Measurements from ENCODE around the gene COL23A1. TPM values are rescaled to one million over a fixed set of nuclear protein-coding genes. Genes with fewer than 3 reads are reported as not detected.
"Not testable (repeated sequence)": the region's sequence is repeated elsewhere in the genome, so short reads cannot be mapped to it uniquely, and the experiment has no call there.

The COL23A1 gene
- total RNA-seq, 2 donors from 2014 or later: 0.44 to 0.86 TPM

DNA sequence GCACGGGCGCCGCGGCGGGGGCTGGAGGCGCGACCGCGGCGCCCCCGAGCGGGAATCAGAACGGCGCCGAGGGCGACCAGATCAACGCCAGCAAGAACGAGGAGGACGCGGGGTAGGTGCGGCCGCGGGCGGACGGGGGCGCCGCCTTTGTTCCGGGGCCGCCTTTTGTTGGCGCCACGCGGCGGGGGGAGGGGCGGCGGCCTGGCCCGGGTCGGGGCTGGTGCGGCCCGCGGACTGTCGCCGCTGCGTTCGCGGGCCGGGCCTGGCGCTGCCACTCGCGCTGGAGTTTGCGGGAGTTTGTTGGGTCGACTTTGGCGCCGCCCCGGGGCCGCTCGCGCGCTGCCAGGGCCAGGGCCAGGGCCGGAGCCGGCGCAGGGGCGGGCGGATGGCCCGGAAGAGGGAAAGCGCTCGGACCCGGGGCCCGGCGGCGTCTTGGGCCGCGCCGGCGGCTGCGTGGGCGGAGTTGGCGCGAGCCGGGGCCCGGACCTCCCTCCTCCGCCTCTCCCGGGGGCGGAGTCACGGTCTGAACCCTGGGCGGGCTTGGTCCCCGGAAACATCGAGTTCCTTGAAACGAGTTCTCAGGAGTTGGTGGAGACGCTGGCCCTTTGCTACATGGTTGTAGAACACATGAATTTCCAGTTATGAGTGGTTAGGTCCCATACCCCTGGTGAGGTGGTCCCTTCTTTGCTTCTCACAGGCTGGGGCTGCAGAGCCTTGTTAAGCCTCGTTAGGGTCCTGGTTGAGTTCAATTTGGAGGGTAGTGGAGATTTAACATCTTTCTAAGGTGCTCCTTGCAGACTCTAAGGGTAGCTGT, 385.1 kb downstream of the COL23A1 start:
- ATAC-seq (replicated peaks in 1 of 2) (peak; percentile 39 to 49), DNase-seq (peak; percentile 84 to 86)
- H3K36me3 Mint-ChIP-seq (ENCODE audit: insufficient read depth in 2 of 2): peaks cover 20 to 38% of the 10 kb centered on the region in 2 donors
- no peaks in the 10 kb centered on the region for H3K9me3 Mint-ChIP-seq
- peak overlapping the region; percentile 97 to 99 for H3K4me3 Mint-ChIP-seq
- H3K4me1 Mint-ChIP-seq (ENCODE audit: low read depth): peaks cover 42% of the 10 kb centered on the region
- no peaks in the 10 kb centered on the region for H3K27me3 Mint-ChIP-seq (ENCODE audit: low read depth)
- peak overlapping the region; percentile 94 for H3K27ac Mint-ChIP-seq

DNA sequence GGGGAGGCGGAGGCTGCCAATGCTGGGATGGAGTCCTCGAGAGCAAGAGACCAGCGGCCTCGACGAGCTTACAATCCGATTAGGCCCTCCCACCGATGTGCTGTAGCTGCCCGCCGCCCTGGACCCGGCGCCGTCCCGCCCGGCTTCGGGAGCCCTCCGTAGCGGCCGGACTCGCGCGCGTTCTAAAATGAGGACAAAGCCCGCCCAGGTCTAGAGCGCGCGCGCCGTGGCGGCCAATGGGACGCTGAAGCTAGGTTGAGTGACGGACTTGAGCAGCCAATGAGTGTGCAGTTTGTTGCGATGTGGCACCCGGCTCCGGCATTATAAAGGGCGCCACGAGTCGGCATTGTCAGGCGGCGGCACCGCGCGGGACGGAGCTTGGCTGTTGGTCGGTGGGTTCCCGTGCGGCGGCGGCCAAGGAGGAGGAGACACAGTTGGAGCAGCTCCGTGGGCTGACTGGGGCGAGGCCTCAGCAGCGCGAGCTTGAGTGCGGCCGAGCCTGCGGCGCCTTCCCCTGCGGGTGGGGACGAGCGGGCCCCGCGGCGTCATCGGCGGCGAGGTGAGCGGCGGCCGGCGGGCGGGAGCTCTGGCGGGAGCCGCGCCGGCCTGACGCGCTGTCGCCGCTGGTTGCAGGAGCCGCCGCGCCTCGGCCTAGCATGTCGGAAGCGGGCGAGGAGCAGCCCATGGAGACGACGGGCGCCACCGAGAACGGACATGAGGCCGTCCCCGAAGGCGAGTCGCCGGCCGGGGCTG, 385.8 kb downstream of the COL23A1 start, which contains the start of gene HNRNPAB:
Gene HNRNPAB, plus strand, starts transcription at position 352 of the 753 bp plus-strand sequence. Its CDS starts 305 bp downstream, at position 657.
- H3K9me3 Mint-ChIP-seq: no peaks in the 10 kb centered on the region
- no peaks in the 10 kb centered on the region for H3K27me3 Mint-ChIP-seq (ENCODE audit: low read depth)

DNA sequence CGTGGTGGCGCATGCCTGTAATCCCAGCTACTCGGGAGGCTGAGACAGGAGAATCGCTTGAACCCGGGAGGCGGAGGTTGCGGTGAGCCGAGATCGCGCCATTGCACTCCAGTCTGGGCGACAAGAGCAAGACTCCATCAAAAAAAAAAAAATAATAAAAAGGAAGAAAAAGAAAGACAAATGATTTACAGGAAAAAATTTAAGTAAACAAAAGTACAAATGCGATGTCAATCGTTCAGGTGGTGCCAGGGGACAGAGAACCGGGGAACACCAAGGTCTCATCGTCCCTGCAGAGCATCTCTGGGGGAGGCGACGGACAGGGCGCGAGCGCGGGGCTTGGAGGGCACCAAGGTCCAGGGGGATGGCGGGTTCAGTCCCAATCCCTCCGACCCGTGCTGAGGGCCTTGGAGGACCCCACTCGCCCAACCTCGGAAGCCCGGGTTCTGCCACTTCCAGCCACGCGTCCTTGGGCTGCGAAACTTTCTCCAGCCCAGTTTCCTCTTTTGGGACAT, 386.5 kb downstream of the COL23A1 start:
- H3K27ac Mint-ChIP-seq: peak overlapping the region; percentile 76
- ATAC-seq (replicated peaks in 1 of 2): peak; percentile 6 to 8
- H3K4me1 Mint-ChIP-seq (ENCODE audit: low read depth): peaks cover 31% of the 10 kb centered on the region
- no peaks in the 10 kb centered on the region for H3K9me3 Mint-ChIP-seq
- peaks cover 17 to 28% of the 10 kb centered on the region in 2 donors for H3K36me3 Mint-ChIP-seq (ENCODE audit: insufficient read depth in 2 of 2)
- DNase-seq: peak in 1 of 2 donors; percentile 37
- H3K4me3 Mint-ChIP-seq: peak overlapping the region; percentile 97 to 99
- no peaks in the 10 kb centered on the region for H3K27me3 Mint-ChIP-seq (ENCODE audit: low read depth)

More for the DNA sequence above, 385.8 kb downstream of the COL23A1 start, which contains the start of gene HNRNPAB:
- peaks cover 37% of the 10 kb centered on the region for H3K4me1 Mint-ChIP-seq (ENCODE audit: low read depth)
- peak; percentile 87 to 88 for ATAC-seq (replicated peaks in 1 of 2)
- H3K27ac Mint-ChIP-seq: peak within 1 kb of the TSS; percentile 99
- H3K36me3 Mint-ChIP-seq (ENCODE audit: insufficient read depth in 2 of 2): peaks cover 18 to 31% of the 10 kb centered on the region in 2 donors
- peak; percentile 96 to 97 for DNase-seq
- peak within 1 kb of the TSS; percentile 97 to 99 for H3K4me3 Mint-ChIP-seq

DNA sequence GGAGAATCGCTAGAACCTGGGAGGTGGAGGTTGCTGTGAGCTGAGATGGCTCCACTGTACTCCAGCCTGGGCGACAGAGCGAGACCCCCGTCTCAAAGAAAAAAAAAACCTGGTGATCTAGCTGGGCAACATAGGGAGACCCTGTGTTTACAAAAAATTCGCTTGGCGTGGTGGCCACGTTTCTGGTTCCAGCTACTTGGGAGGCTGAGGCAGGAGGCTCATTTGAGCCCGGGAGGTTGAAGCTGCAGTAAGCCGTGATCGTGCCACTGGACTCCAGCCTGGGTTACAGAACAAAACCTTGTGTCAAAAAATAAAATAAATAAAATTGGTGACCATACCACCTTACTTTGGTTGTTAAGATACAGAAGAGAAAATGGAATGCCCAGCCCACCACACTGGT, 387.7 kb downstream of the COL23A1 start:
- H3K27ac Mint-ChIP-seq: no peak overlapping the region

DNA sequence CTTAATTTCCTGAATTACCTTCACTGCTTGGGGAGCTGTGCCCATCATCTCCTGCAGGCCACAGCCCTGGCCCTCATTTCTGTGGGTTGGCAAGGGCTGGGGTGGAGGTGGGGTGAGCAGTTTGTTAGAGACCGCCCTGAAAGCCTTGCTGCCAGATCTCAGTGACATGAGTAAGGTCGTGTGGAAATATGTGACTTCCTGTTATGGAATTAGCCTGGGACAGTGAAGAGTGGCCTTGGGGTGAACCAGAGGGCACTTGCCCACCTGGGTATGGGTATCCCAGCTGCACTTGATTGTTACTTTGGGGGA, 388.3 kb downstream of the COL23A1 start:
- ATAC-seq (replicated peaks in 1 of 2) (no peak), DNase-seq (no peak)
- Mint-ChIP-seq H3K4me3 (no peak overlapping the region), H3K27ac (no peak overlapping the region), H3K4me1 (ENCODE audit: low read depth) (peaks cover 12% of the 10 kb centered on the region), H3K36me3 (ENCODE audit: insufficient read depth in 2 of 2) (peaks cover 15% of the 10 kb centered on the region in 2 donors), H3K9me3 (peaks cover 0 to 2% of the 10 kb centered on the region in 2 donors), H3K27me3 (ENCODE audit: low read depth) (no peaks in the 10 kb centered on the region)

More for the DNA sequence above, 387.7 kb downstream of the COL23A1 start:
- H3K4me3 Mint-ChIP-seq: peak overlapping the region; percentile 57 to 71
- H3K9me3 Mint-ChIP-seq: peaks cover 0 to 2% of the 10 kb centered on the region in 2 donors
- ATAC-seq (replicated peaks in 1 of 2): no peak
- peaks cover 15 to 17% of the 10 kb centered on the region in 2 donors for H3K36me3 Mint-ChIP-seq (ENCODE audit: insufficient read depth in 2 of 2)
- DNase-seq: no peak
- no peaks in the 10 kb centered on the region for H3K27me3 Mint-ChIP-seq (ENCODE audit: low read depth)
- H3K4me1 Mint-ChIP-seq (ENCODE audit: low read depth): peaks cover 19% of the 10 kb centered on the region

DNA sequence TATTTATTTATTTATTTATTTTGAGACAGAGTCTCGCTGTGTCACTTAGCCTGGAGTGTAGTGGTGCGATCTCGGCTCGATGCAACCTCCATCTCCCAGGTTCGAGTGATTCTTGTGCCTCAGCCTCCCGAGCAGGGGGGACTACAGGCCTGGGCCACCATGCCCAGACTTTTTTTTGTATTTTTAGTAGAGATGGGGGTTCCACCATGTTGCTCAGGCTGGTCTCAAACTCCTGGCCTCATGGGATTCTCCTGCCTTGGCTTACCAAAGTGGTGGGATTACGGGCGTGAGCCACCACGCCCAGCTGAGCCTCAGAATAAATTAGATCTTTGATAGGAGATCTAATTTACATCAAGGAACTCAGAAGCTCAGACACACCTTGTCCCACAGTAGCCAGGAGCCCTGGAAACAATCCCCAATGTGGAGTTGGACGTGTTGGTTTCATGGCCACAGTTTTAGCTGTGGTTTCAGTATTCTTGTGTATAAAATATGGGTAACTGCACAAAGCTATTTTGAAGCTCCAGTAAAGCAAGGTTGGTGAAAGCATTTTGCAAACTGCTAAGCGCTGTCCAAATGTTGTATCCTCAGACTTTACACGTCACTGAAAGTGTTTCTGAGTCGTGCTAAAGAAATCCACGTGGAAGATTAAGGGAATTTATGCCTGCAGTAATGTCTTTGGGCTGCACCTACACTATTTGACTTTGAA, 388.8 kb downstream of the COL23A1 start:
- Mint-ChIP-seq H3K4me3 (no peak overlapping the region), H3K4me1 (ENCODE audit: low read depth) (peaks cover 7% of the 10 kb centered on the region), H3K27me3 (ENCODE audit: low read depth) (no peaks in the 10 kb centered on the region), H3K9me3 (peaks cover 0 to 2% of the 10 kb centered on the region in 2 donors), H3K27ac (no peak overlapping the region), H3K36me3 (ENCODE audit: insufficient read depth in 2 of 2) (peaks cover 12 to 13% of the 10 kb centered on the region in 2 donors)
- DNase-seq (no peak), ATAC-seq (replicated peaks in 1 of 2) (no peak)

DNA sequence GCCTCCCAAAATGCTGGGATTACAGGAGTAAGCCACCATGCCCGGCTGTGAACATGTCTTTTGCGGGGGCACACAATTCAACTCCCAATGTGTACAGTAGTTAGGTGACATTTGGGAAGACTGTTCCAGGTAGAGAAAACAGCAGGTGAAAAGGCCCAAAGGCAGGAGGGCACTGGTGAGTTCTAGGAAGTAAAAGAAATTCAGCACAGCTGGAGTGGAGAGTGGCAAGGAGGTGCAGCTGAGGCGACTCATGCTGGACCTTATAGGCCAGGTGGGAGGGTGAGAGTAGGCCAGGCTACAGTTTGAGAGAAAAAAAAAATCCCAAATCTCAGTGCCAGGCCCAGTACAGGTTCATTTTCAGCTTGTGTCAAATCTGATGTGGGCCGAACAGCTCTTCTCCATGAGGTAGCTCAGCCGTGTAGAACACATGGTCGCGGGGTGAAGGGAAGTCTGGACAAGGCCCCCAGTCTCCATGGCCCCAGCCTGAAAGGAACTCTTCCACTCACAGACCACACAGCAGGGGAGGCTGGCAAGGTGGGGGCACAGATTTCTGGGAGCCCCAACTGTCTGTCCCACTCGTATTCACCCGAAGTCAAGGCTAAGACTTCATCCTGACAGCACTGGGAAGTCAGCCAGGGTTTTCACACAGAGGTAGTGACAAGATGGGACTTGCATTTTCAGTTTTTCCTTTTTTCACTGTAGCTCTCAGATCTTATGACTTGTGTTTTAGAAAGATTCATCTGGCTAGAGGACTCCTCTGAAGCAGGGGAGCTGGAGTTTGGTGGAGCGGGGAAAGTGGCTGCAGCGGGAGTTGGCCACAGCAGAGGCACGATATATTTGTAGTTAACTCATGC, 390.4 kb downstream of the COL23A1 start:
- Mint-ChIP-seq H3K4me3 (no peak overlapping the region), H3K4me1 (ENCODE audit: low read depth) (no peaks in the 10 kb centered on the region), H3K36me3 (ENCODE audit: insufficient read depth in 2 of 2) (peaks cover 3% of the 10 kb centered on the region in 2 donors), H3K27me3 (ENCODE audit: low read depth) (peaks cover 3% of the 10 kb centered on the region), H3K27ac (no peak overlapping the region), H3K9me3 (peaks cover 0 to 2% of the 10 kb centered on the region in 2 donors)
- DNase-seq: no peak
- no peak for ATAC-seq (replicated peaks in 1 of 2)

DNA sequence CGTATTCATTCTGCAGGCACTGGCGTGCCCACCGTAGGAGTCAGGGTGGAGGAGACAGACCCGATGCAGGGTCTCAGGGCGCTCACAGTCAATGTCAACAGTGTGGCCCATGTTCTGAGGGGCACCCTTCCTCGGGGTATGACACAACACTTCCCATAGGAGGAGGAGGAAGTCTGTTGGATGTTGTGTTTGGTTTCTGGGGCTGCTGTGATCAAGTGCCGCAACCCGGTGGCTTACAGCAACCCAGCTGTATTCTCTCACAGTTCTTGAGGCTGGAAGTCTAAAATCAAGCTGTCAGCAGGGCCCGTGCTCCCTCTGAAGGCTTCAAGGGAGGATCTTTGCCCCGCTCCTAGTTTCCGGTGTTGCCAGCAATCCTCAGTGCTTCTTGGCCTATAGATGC, 391.5 kb downstream of the COL23A1 start:
- peaks cover 0 to 2% of the 10 kb centered on the region in 2 donors for H3K9me3 Mint-ChIP-seq
- H3K27me3 Mint-ChIP-seq (ENCODE audit: low read depth): peaks cover 7% of the 10 kb centered on the region
- H3K27ac Mint-ChIP-seq: no peak overlapping the region
- no peak overlapping the region for H3K4me3 Mint-ChIP-seq
- ATAC-seq (replicated peaks in 1 of 2): no peak
- peaks cover 7% of the 10 kb centered on the region for H3K4me1 Mint-ChIP-seq (ENCODE audit: low read depth)
- no peaks in the 10 kb centered on the region for H3K36me3 Mint-ChIP-seq (ENCODE audit: insufficient read depth in 2 of 2)
- no peak for DNase-seq

DNA sequence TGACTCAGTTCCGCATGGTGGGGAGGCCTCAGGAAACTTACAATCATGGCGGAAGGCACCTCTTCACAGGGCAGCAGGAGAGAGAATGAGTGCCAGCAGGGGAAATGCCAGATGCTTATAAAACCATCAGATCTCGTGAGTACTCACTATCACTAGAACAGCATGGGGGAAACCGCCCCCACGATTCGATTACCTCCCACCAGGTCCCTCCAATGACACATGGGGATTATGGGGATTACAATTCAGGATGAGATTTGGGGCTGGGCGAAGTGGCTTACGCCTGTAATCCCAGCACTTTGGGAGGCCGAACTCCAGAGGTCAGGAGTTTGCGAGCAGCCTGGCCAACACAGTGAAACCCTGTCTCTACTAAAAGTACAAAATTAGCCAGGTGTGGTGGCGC, 392.0 kb downstream of the COL23A1 start:
- peaks cover 13% of the 10 kb centered on the region for H3K27me3 Mint-ChIP-seq (ENCODE audit: low read depth)
- not testable (repeated sequence) for H3K27ac Mint-ChIP-seq; DNase-seq; ATAC-seq (replicated peaks in 1 of 2); H3K9me3 Mint-ChIP-seq; H3K4me3 Mint-ChIP-seq; H3K36me3 Mint-ChIP-seq (ENCODE audit: insufficient read depth in 2 of 2)
- peaks cover 10% of the 10 kb centered on the region for H3K4me1 Mint-ChIP-seq (ENCODE audit: low read depth)

DNA sequence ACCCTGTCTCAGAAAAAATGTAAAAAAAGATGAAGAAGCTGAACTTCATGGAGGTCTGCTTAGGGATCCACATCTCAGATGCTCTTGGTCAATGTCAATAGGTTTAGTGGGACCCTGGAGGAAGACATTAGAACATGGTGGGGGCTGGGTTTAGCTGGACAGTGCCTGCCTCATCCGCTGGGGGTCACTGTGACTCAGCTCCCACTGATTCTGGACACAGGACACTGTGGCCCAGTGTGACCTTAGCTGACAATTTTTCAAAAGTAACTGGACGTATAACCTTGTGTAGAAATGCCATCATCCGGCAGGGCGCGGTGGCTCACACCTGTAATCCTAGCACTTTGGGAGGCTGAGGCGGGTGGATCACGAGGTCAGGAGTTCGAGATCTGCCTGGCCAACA, 393.2 kb downstream of the COL23A1 start:
- Mint-ChIP-seq H3K4me3 (no peak overlapping the region), H3K36me3 (ENCODE audit: insufficient read depth in 2 of 2) (no peaks in the 10 kb centered on the region), H3K27ac (no peak overlapping the region), H3K4me1 (ENCODE audit: low read depth) (peaks cover 15% of the 10 kb centered on the region), H3K9me3 (peaks cover 0 to 2% of the 10 kb centered on the region in 2 donors), H3K27me3 (ENCODE audit: low read depth) (peaks cover 18% of the 10 kb centered on the region)
- DNase-seq (no peak), ATAC-seq (replicated peaks in 1 of 2) (no peak)

DNA sequence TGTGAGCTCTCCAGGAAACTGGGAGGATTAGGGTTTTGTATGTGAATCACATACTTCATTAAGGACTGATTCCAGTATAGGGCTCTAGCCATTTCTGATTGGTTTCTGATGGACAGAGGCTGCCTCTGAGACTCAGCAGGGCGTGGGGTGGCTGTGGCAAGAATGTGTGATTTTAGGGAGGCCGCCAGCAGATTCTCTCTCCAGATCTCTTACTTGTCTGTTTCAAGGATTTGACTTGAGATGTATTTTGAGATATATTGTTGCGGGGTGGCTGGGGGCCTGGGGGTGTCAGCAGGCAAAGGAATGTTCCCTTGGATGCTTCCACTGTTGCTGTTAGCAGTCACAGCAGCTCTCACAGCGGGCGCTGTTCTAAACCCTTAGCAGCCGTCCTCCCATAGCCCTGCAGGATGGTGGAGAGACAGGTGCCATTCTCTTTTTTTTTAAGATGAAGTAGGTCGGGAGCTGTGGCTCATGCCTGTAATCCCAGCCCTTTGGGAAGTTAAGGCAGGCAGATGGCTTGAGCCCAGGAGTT, 393.8 kb downstream of the COL23A1 start:
- ATAC-seq (replicated peaks in 1 of 2): no peak
- peaks cover 0 to 2% of the 10 kb centered on the region in 2 donors for H3K9me3 Mint-ChIP-seq
- no peak for DNase-seq
- H3K4me3 Mint-ChIP-seq: no peak overlapping the region
- H3K36me3 Mint-ChIP-seq (ENCODE audit: insufficient read depth in 2 of 2): no peaks in the 10 kb centered on the region
- H3K27ac Mint-ChIP-seq: no peak overlapping the region
- peaks cover 18% of the 10 kb centered on the region for H3K27me3 Mint-ChIP-seq (ENCODE audit: low read depth)
- peaks cover 15% of the 10 kb centered on the region for H3K4me1 Mint-ChIP-seq (ENCODE audit: low read depth)

DNA sequence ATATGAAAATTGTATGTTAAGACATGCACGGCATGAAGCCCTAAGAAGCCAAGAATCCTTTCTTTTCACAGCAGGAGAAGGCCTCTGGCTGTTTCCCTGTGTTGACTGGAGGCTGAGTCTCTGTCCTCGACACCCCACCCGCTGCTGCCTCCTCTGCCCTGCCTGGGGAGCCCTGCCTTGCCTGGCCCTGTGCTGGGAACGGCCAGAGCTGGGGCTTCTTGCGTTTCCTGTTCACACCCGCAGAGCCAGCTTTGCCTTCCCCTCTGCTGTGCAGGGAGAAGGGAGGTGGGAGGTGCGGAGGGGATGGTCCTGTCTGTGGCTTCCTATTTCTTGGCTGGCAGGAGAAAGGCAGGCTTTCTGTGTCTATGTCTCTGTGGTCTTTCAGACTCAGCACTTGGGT, 396.2 kb downstream of the COL23A1 start:
- Mint-ChIP-seq H3K4me3 (no peak overlapping the region), H3K36me3 (ENCODE audit: insufficient read depth in 2 of 2) (no peaks in the 10 kb centered on the region), H3K4me1 (ENCODE audit: low read depth) (peaks cover 15% of the 10 kb centered on the region), H3K27me3 (ENCODE audit: low read depth) (peaks cover 18% of the 10 kb centered on the region), H3K9me3 (peaks cover 0 to 2% of the 10 kb centered on the region in 2 donors), H3K27ac (no peak overlapping the region)
- ATAC-seq (replicated peaks in 1 of 2) (peak; percentile 36 to 42), DNase-seq (no peak)
